ENCODE results near the gene DCAF12.

- TF ChIP-seq, protein P1, sequence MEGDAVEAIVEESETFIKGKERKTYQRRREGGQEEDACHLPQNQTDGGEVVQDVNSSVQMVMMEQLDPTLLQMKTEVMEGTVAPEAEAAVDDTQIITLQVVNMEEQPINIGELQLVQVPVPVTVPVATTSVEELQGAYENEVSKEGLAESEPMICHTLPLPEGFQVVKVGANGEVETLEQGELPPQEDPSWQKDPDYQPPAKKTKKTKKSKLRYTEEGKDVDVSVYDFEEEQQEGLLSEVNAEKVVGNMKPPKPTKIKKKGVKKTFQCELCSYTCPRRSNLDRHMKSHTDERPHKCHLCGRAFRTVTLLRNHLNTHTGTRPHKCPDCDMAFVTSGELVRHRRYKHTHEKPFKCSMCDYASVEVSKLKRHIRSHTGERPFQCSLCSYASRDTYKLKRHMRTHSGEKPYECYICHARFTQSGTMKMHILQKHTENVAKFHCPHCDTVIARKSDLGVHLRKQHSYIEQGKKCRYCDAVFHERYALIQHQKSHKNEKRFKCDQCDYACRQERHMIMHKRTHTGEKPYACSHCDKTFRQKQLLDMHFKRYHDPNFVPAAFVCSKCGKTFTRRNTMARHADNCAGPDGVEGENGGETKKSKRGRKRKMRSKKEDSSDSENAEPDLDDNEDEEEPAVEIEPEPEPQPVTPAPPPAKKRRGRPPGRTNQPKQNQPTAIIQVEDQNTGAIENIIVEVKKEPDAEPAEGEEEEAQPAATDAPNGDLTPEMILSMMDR (IDR thresholded peaks at IDR 0.05; ENCODE audit: control extremely low read depth in 1 of 3, insufficient read depth in 1 of 3, low read depth in 1 of 3, low read length in 3 of 3): no peak
- no peak for TF ChIP-seq ATF2 (IDR thresholded peaks at IDR 0.05; ENCODE audit: low read length)
- TF ChIP-seq POLR2AphosphoS5 (IDR thresholded peaks at IDR 0.05; ENCODE audit: low read depth, low read length): no peak
- no peak for TF ChIP-seq CHD2 (IDR thresholded peaks at IDR 0.05; ENCODE audit: low read length)
- TF ChIP-seq EP300 (IDR thresholded peaks at IDR 0.05; ENCODE audit: borderline replicate concordance in 1 of 2, low read depth in 2 of 2, low read length in 2 of 2): no peak
- no peak for TF ChIP-seq POLR2A (IDR thresholded peaks at IDR 0.05; ENCODE audit: control extremely low read depth in 1 of 2, low read depth in 2 of 2, low read length in 2 of 2)
- TF ChIP-seq, protein P2, sequence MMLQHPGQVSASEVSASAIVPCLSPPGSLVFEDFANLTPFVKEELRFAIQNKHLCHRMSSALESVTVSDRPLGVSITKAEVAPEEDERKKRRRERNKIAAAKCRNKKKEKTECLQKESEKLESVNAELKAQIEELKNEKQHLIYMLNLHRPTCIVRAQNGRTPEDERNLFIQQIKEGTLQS (IDR thresholded peaks at IDR 0.05; ENCODE audit: insufficient read depth, low read depth, low read length): no peak
- TF ChIP-seq ZNF274 (IDR thresholded peaks at IDR 0.05; ENCODE audit: borderline replicate concordance, extremely low read depth, low read length): no peak
- no peak for TF ChIP-seq JUND (IDR thresholded peaks at IDR 0.05; ENCODE audit: low read length)
- no peak for TF ChIP-seq EZH2 (IDR thresholded peaks at IDR 0.05; ENCODE audit: low read depth, low read length, severe bottlenecking)
- no peak for TF ChIP-seq SP2 (IDR thresholded peaks at IDR 0.05; ENCODE audit: low read length)
- TF ChIP-seq YY1 (IDR thresholded peaks at IDR 0.05; ENCODE audit: low read depth, low read length): no peak
- TF ChIP-seq ASH2L (IDR thresholded peaks at IDR 0.05; ENCODE audit: low read length): no peak
Measured at GRCh38 chr9:34170237-34170991, 43.9 kb upstream of the DCAF12 start.
